Lower leg skin (tissue), 3 donors: ENCODE data around the gene MYMX.

Experiments
- CTCF ChIP-seq, 3 donors: fragments of 450-650 bp; IDR thresholded peaks; one replicate each; pipeline ENCODE4 v1.5.1; 2016; ENCODE audit warnings: antibody characterized with exemption in 3 of 3, mild to moderate bottlenecking in 3 of 3, moderate library complexity in 2 of 3
- POLR2A ChIP-seq, 2 donors: fragments of 450-650 bp; IDR thresholded peaks; one replicate each; pipeline ENCODE4 v1.6.1; 2016 to 2017; ENCODE audit warnings: antibody characterized with exemption in 2 of 2, mild to moderate bottlenecking in 1 of 2, moderate library complexity in 1 of 2

DNA sequence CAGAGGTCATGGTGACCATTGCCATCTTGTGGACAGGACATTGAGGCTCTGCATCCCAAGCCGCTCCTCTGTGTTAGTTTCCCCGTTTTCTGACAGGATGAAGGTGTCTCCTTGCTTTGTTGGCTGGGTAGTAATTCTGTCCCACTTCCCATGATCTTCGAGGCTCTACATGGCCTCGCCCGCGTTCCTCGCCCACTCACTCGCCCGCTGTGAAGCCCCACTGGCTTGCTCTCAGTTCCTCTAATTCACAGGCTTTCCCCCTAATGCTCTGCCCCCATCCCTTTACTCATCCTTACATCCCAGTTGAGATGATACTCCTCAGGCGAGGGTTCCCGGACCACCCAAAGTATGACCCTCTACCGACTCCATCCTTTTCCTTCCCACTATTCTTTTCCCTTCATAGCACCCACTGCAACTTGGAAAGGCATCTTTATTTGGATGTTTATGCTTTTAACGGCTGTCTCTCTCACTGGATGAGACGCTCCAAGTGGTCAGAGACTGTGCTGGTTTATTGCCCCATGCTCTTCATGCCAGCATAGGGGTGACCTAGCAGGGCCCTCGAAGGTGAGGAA, 41.1 kb downstream of the MYMX start:
- no peak for TF ChIP-seq CTCF (IDR thresholded peaks at IDR 0.05)
- no peak for TF ChIP-seq POLR2A (IDR thresholded peaks at IDR 0.05)
